Measurements from ENCODE around the gene POU2F2. TPM values are rescaled to one million over a fixed set of nuclear protein-coding genes. Genes with fewer than 3 reads are reported as not detected.

POU2F2 gene
- total RNA-seq, 1 donor from 2014 or later: 1.2 TPM

GRCh38 chr19:42122691-42123607, 9.3 kb downstream of the POU2F2 start:
- no peak for DNase-seq
- no peak overlapping the region for H3K4me3 ChIP-seq
- H3K36me3 ChIP-seq: no peaks in the 10 kb centered on the region
- H3K27ac ChIP-seq (replicated peaks): no peak overlapping the region
- no peaks in the 10 kb centered on the region for H3K9me3 ChIP-seq (replicated peaks)
- intact Hi-C loops (cut with micrococcal nuclease): no loop called here
- peaks cover 57% of the 10 kb centered on the region for H3K27me3 ChIP-seq (ENCODE audit: low read depth)
- TF ChIP-seq CTCF (IDR thresholded peaks at IDR 0.05; ENCODE audit: borderline replicate concordance): no peak
- H3K4me1 ChIP-seq: no peaks in the 10 kb centered on the region

- DNase-seq: peak; percentile 53
- intact Hi-C loops (cut with micrococcal nuclease): no loop called here
- H3K27me3 ChIP-seq (ENCODE audit: low read depth): peaks cover 44% of the 10 kb centered on the region
- no peaks in the 10 kb centered on the region for H3K4me1 ChIP-seq
- no peak overlapping the region for H3K27ac ChIP-seq (replicated peaks)
- no peak overlapping the region for H3K4me3 ChIP-seq
- TF ChIP-seq CTCF (IDR thresholded peaks at IDR 0.05; ENCODE audit: borderline replicate concordance): no peak
- H3K9me3 ChIP-seq (replicated peaks): no peaks in the 10 kb centered on the region
- no peaks in the 10 kb centered on the region for H3K36me3 ChIP-seq
These were observed 10.6 kb downstream of the POU2F2 start for GRCh38 chr19:42121656-42122069.

- H3K9me3 ChIP-seq (replicated peaks): no peaks in the 10 kb centered on the region
- H3K27me3 ChIP-seq (ENCODE audit: low read depth): peaks cover 41% of the 10 kb centered on the region
- no peak for TF ChIP-seq CTCF (IDR thresholded peaks at IDR 0.05; ENCODE audit: borderline replicate concordance)
- no peaks in the 10 kb centered on the region for H3K36me3 ChIP-seq
- H3K4me3 ChIP-seq: no peak overlapping the region
- DNase-seq: no peak
- H3K4me1 ChIP-seq: no peaks in the 10 kb centered on the region
- no peak overlapping the region for H3K27ac ChIP-seq (replicated peaks)
- intact Hi-C loops (cut with micrococcal nuclease): no loop called here
These were observed 11.1 kb downstream of the POU2F2 start for GRCh38 chr19:42121036-42121621.

DNA sequence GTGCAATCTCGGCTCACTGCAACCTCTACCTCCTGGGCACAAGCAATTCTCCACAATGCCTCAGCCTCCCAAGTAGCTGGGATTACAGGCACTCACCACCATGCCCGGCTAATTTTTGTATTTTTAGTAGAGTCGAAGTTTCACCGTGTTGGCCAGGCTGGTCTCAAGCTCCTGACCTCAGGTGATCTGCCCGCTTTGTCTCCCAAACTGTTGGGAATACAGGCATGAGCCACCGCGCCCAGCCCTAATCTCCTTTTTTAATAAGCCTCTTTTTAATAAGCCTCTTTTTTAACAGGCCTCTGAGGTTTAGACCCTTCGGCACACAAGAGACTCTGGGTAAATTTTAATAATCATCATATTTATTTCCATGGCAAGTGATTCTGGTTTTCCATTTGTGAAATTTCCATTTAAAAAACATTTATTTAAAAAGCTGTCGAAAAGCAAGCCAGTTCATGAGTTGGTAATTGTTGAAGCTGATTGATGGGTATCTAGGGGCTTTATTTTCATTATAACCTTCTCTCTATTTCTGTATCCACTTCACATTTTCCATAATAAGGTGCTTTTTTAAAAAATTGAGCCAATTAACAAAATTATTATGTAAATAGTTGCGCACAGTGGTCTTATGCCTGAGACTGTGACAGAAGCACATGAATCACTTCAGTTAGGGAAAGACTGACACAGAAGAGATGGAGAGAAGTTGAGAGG, 11.8 kb downstream of the POU2F2 start:
- Histone ChIP-seq H3K4me3 (no peak overlapping the region), H3K27me3 (ENCODE audit: low read depth) (peaks cover 34% of the 10 kb centered on the region), H3K36me3 (no peaks in the 10 kb centered on the region), H3K4me1 (no peaks in the 10 kb centered on the region), H3K9me3 (replicated peaks) (no peaks in the 10 kb centered on the region), H3K27ac (replicated peaks) (no peak overlapping the region)
- TF ChIP-seq CTCF (IDR thresholded peaks at IDR 0.05; ENCODE audit: borderline replicate concordance): no peak
- intact Hi-C loops (cut with micrococcal nuclease): no loop called here
- DNase-seq: no peak

DNA sequence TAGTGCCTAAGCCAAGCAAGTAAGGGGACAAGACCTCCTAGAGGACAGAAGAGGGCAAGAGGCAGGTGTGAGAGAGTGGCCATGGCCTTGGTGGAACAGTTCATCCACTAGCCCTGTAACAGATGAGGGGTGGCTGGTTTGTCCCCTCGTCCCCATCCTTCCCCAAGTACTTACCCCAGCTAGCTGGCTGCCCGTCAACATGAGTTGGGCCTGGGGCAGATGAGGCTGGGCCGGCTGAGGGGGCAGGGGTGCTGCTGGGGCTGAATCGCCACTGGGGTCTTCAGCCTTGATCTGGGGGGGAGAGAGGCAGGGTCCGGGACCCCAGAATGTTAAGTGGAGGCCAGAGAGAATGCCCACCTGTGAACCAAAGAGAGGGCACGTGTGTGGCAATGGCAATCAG, 15.2 kb downstream of the POU2F2 start:
- no peak overlapping the region for H3K27ac ChIP-seq (replicated peaks)
- DNase-seq: no peak
- peaks cover 7% of the 10 kb centered on the region for H3K27me3 ChIP-seq (ENCODE audit: low read depth)
- peaks cover 13% of the 10 kb centered on the region for H3K4me1 ChIP-seq
- no peaks in the 10 kb centered on the region for H3K36me3 ChIP-seq
- H3K4me3 ChIP-seq: no peak overlapping the region
- no peak for TF ChIP-seq CTCF (IDR thresholded peaks at IDR 0.05; ENCODE audit: borderline replicate concordance)
- intact Hi-C loops (cut with micrococcal nuclease): no loop called here
- no peaks in the 10 kb centered on the region for H3K9me3 ChIP-seq (replicated peaks)

Data from left ventricle myocardium inferior (tissue), 1 donor.